Pancreas (tissue), 10 donors: ENCODE data around the gene CDH11. TPM values are rescaled to one million over a fixed set of nuclear protein-coding genes. Genes with fewer than 3 reads are reported as not detected.

Source experiments
- ATAC-seq, 4 donors: fragments of 200-7000 bp; cut with Tn5 transposase; one replicate each; pipeline versions ENCODE4 v1.8.0 to v1.9.1; 2020; ENCODE audit warnings: mild to moderate bottlenecking in 4 of 4, moderate library complexity in 4 of 4
- DNase-seq, 6 donors: peaks; one replicate each; pipeline ENCODE4 v3.0.0-alpha.2; 2020
- FAIRE-seq: peaks from 2 replicates; lab custom pipeline; 2012; peaks lifted over from hg19 to GRCh38; lab: Jason Lieb, UNC
- H3K27ac ChIP-seq, 4 donors: fragments of 200-600 bp; sonication (generic); 1 replicate in 3 of 4; 2 replicates in 1 of 4; pipeline versions ENCODE4 v1.5.0 to v1.8.0; 2020
- H3K27me3 ChIP-seq, 4 donors: fragments of 200-600 bp; one replicate each; pipeline ENCODE4 v1.8.0; 2021
- H3K36me3 ChIP-seq, 3 donors: fragments of 200-600 bp; sonication (generic) in 1 of 3; one replicate each; pipeline versions ENCODE4 v1.5.0 to v1.8.0; 2020 to 2021
- H3K4me1 ChIP-seq, 3 donors: fragments of 200-600 bp; one replicate each; pipeline ENCODE4 v1.8.0; 2021
- H3K4me3 ChIP-seq, 4 donors: fragments of 200-600 bp; sonication (generic) in 2 of 4; one replicate each; pipeline versions ENCODE4 v1.5.0 to v1.8.0; 2020 to 2021
- H3K9me3 ChIP-seq, 4 donors: fragments of 200-600 bp; one replicate each; pipeline ENCODE4 v1.8.0; 2021
- CTCF ChIP-seq, 4 donors: fragments of 200-600 bp; sonication (generic) in 3 of 4; IDR thresholded peaks; one replicate each; pipeline versions ENCODE4 v1.5.0 to v1.8.0; 2021; ENCODE audit warnings: antibody characterized with exemption in 4 of 4
- WGBS, 2 donors: extraction: QIAGEN DNeasy Blood & Tissue Kit; methylation state at CpG; one replicate each; pipeline ENCODE4 v1.1.7; 2013; 5-methylcytosine and 5-hydroxymethylcytosine counted together
- intact Hi-C, 3 donors: fragments of 100-400 bp; cut with DNase I; formaldehyde crosslinking; loops; one replicate each; pipeline versions ENCODE4 v1.11.1 to v1.14.2; 2022
- polyA plus RNA-seq, 2 donors: library from polyadenylated mRNA; stranded (reverse); fragments of 200-250 nt; gene quantifications; one replicate each; pipeline ENCODE4 v1.2.3, GENCODE V29; 2013
- total RNA-seq, 6 donors: library from RNA; stranded (reverse); fragmentation: NEBNext Ultra II Directional in 4 of 6; extraction: Animal tissue kit (Norgen Biotek cat#: 25700) in 4 of 6; gene quantifications; one replicate each; pipeline versions ENCODE4 v1.2.1 to v1.2.4, GENCODE V29; 2021 to 2023
- donor health status: healthy with polysubstance abuse.
- donor health status: DM: no; HTN: no; CAD: no; lungs with moderate emphysema.
- donor health status: DM: no; HTN: no; CAD: no.
- donor health status: control.
- donor health status: control.
- donor health status: Bipolar disorder and iron deficiency.
- donor health status: DM: yes; HTN: yes; CAD: no.
- donor health status: DM: no; HTN: no; CAD: no.
- donor health status: DM: no; HTN: no; CAD: no.
- donor health status: DM: yes; HTN: yes; CAD: no.

Gene CDH11
- total and polyA plus RNA-seq, 8 donors, result 0.38 to 49.6 (median 1.8) TPM

GRCh38 chr16:65114527-65114926 lies 7.3 kb downstream of the CDH11 start:
- WGBS, 2 donors, result 75 to 77% methylated on average over 9 of the region's 9 CpGs
- no peaks in the 10 kb centered on the region for H3K27me3 ChIP-seq
- ATAC-seq, result no peak
- H3K36me3 ChIP-seq, result no peaks in the 10 kb centered on the region
- H3K9me3 ChIP-seq, result no peaks in the 10 kb centered on the region
- no peak for DNase-seq
- no peak overlapping the region for H3K4me3 ChIP-seq
- intact Hi-C loops, result no loop called here
- no peak overlapping the region for H3K27ac ChIP-seq
- no peaks in the 10 kb centered on the region for H3K4me1 ChIP-seq
- TF ChIP-seq CTCF (IDR thresholded peaks at IDR 0.05), result no peak
- FAIRE-seq, result no peak

- FAIRE-seq, result no peak
- Histone ChIP-seq H3K27ac (no peak overlapping the region), H3K4me1 (no peaks in the 10 kb centered on the region), H3K4me3 (no peak overlapping the region), H3K9me3 (no peaks in the 10 kb centered on the region), H3K27me3 (no peaks in the 10 kb centered on the region), H3K36me3 (no peaks in the 10 kb centered on the region)
- 78 to 80% methylated on average over 5 of the region's 5 CpGs for WGBS, 2 donors
- no peak for DNase-seq
- no peak for ATAC-seq
- intact Hi-C loops, result no loop called here
- no peak for TF ChIP-seq CTCF (IDR thresholded peaks at IDR 0.05)
These were observed 8.4 kb downstream of the CDH11 start for GRCh38 chr16:65113441-65113840.

- ATAC-seq (no peak), FAIRE-seq (peak; percentile 23), DNase-seq (no peak)
- no peak for TF ChIP-seq CTCF (IDR thresholded peaks at IDR 0.05)
- Histone ChIP-seq H3K4me3 (no peak overlapping the region), H3K36me3 (no peaks in the 10 kb centered on the region), H3K4me1 (no peaks in the 10 kb centered on the region), H3K9me3 (no peaks in the 10 kb centered on the region), H3K27ac (no peak overlapping the region), H3K27me3 (no peaks in the 10 kb centered on the region)
- 54 to 55% methylated on average over 5 of the region's 5 CpGs for WGBS, 2 donors
- intact Hi-C loops, result no loop called here
These were observed 10.6 kb downstream of the CDH11 start for GRCh38 chr16:65111306-65111705.

- Histone ChIP-seq H3K27ac (no peak overlapping the region), H3K4me1 (no peaks in the 10 kb centered on the region), H3K36me3 (no peaks in the 10 kb centered on the region), H3K27me3 (no peaks in the 10 kb centered on the region), H3K4me3 (no peak overlapping the region), H3K9me3 (no peaks in the 10 kb centered on the region)
- intact Hi-C loops, result no loop called here
- ATAC-seq (no peak), DNase-seq (no peak), FAIRE-seq (no peak)
- no peak for TF ChIP-seq CTCF (IDR thresholded peaks at IDR 0.05)
- 56 to 70% methylated on average over 3 of the region's 3 CpGs for WGBS, 2 donors
These were observed 15.1 kb downstream of the CDH11 start for GRCh38 chr16:65106757-65107156.

GRCh38 chr16:65105171-65105570 lies 16.7 kb downstream of the CDH11 start:
- Histone ChIP-seq H3K4me1 (no peaks in the 10 kb centered on the region), H3K27me3 (no peaks in the 10 kb centered on the region), H3K4me3 (no peak overlapping the region), H3K9me3 (no peaks in the 10 kb centered on the region), H3K27ac (no peak overlapping the region), H3K36me3 (no peaks in the 10 kb centered on the region)
- WGBS, 2 donors, result 37 to 39% methylated on average over 1 of the region's 1 CpG
- intact Hi-C loops, result no loop called here
- no peak for TF ChIP-seq CTCF (IDR thresholded peaks at IDR 0.05)
- no peak for FAIRE-seq
- no peak for DNase-seq
- no peak for ATAC-seq
